ENCODE measurements around the gene ARL13B.
A peak's percentile ranks its signal among the peaks of the same experiment; 100 is the strongest.

ARL13B gene

DNA sequence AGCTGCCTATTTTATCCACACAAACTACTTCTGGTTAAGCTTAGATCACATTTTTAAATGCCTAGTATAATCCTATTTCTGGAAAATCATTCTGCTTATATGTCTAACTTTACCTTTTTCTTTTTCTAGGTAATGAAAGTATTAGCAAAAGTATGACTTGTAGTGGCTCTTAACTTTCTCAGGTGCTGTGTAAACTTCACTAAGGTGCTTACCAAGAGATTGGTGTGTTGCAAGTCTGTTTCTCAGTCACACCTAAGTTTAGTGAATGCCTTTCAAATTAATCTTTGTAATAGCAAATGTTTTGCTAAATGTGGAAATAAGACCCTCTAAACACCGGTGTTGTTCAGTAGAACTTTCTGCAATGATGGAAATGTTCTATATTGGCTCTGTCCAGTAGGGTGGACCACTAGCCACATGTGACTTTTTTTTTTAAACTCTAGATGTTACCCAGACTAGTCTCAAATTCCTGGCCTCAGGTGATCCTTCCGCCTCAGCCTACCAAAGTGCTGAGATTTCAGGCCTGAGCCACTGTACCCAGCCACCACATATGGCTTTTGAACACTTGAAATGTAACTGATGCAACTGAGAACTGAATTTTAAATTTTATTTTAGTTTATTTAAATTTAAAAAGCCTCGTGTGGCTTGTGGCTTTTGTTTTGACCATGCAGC lies 22.0 kb downstream of the ARL13B start:
- no peak overlapping the region for H3K4me2 ChIP-seq (ENCODE audit: low read length)
- no peak overlapping the region for H3K4me3 ChIP-seq (ENCODE audit: low read length)

GRCh38 chr3:94004301-94004910 lies 24.5 kb downstream of the ARL13B start:
- Histone ChIP-seq H3K9me3 (replicated peaks; ENCODE audit: low read length) (no peaks in the 10 kb centered on the region), H3K36me3 (ENCODE audit: insufficient read depth, low read length) (no peaks in the 10 kb centered on the region), H3K4me3 (ENCODE audit: low read length) (peak overlapping the region; percentile 61), H3K4me2 (ENCODE audit: low read length) (peak overlapping the region; percentile 79), H3K4me1 (ENCODE audit: control insufficient read depth, insufficient read depth, low read length) (no peaks in the 10 kb centered on the region), H3K27me3 (ENCODE audit: control insufficient read depth, insufficient read depth, low read length) (no peaks in the 10 kb centered on the region), H3K9ac (ENCODE audit: low read depth, low read length) (peak overlapping the region; percentile 75)

More for the DNA sequence above, 22.0 kb downstream of the ARL13B start:
- Histone ChIP-seq H3K4me1 (ENCODE audit: control insufficient read depth, insufficient read depth, low read length) (no peaks in the 10 kb centered on the region), H3K9ac (ENCODE audit: low read depth, low read length) (no peak overlapping the region), H3K36me3 (ENCODE audit: insufficient read depth, low read length) (no peaks in the 10 kb centered on the region), H3K27me3 (ENCODE audit: control insufficient read depth, insufficient read depth, low read length) (no peaks in the 10 kb centered on the region), H3K9me3 (replicated peaks; ENCODE audit: low read length) (no peaks in the 10 kb centered on the region)

- H3K4me1 ChIP-seq (ENCODE audit: control insufficient read depth, insufficient read depth, low read length), result no peaks in the 10 kb centered on the region
- H3K9me3 ChIP-seq (replicated peaks; ENCODE audit: low read length), result no peaks in the 10 kb centered on the region
- H3K9ac ChIP-seq (ENCODE audit: low read depth, low read length), result no peak overlapping the region
- H3K36me3 ChIP-seq (ENCODE audit: insufficient read depth, low read length), result no peaks in the 10 kb centered on the region
- H3K27me3 ChIP-seq (ENCODE audit: control insufficient read depth, insufficient read depth, low read length), result no peaks in the 10 kb centered on the region
- H3K4me2 ChIP-seq (ENCODE audit: low read length), result no peak overlapping the region
- no peak overlapping the region for H3K4me3 ChIP-seq (ENCODE audit: low read length)
These were observed 28.3 kb downstream of the ARL13B start for GRCh38 chr3:94008253-94008652.

GRCh38 chr3:94009608-94010007 lies 29.7 kb downstream of the ARL13B start:
- Histone ChIP-seq H3K4me2 (ENCODE audit: low read length) (no peak overlapping the region), H3K9me3 (replicated peaks; ENCODE audit: low read length) (no peaks in the 10 kb centered on the region), H3K27me3 (ENCODE audit: control insufficient read depth, insufficient read depth, low read length) (no peaks in the 10 kb centered on the region), H3K4me1 (ENCODE audit: control insufficient read depth, insufficient read depth, low read length) (no peaks in the 10 kb centered on the region), H3K36me3 (ENCODE audit: insufficient read depth, low read length) (no peaks in the 10 kb centered on the region), H3K9ac (ENCODE audit: low read depth, low read length) (no peak overlapping the region), H3K4me3 (ENCODE audit: low read length) (no peak overlapping the region)

DNA sequence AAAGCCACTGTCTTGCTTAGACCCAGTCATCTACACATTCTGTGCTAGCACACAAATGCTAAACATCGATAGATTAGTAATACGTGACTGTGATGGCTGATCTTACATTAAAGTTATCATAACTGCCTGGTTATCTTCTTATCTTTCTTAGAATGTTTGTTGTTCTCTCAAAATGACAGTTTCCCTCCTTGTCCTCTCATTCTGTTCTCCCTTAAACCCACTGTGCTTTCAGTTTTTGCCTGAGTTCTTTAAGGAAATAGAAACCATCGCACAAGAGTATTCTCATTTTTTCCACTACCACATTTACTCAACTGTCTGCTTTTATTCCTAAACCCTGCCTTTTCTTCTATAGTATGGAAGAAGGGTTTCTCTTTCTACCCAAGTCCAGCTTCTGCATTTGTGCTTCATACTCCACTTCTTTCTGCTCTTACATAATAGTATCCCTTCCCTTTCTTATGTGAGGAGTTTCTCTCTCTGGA lies 31.3 kb downstream of the ARL13B start:
- Histone ChIP-seq H3K36me3 (ENCODE audit: insufficient read depth, low read length) (no peaks in the 10 kb centered on the region), H3K9me3 (replicated peaks; ENCODE audit: low read length) (no peaks in the 10 kb centered on the region), H3K4me3 (ENCODE audit: low read length) (no peak overlapping the region), H3K27me3 (ENCODE audit: control insufficient read depth, insufficient read depth, low read length) (no peaks in the 10 kb centered on the region), H3K4me1 (ENCODE audit: control insufficient read depth, insufficient read depth, low read length) (no peaks in the 10 kb centered on the region), H3K9ac (ENCODE audit: low read depth, low read length) (no peak overlapping the region), H3K4me2 (ENCODE audit: low read length) (no peak overlapping the region)

- no peaks in the 10 kb centered on the region for H3K36me3 ChIP-seq (ENCODE audit: insufficient read depth, low read length)
- H3K4me3 ChIP-seq (ENCODE audit: low read length), result no peak overlapping the region
- H3K27me3 ChIP-seq (ENCODE audit: control insufficient read depth, insufficient read depth, low read length), result no peaks in the 10 kb centered on the region
- no peak overlapping the region for H3K9ac ChIP-seq (ENCODE audit: low read depth, low read length)
- no peak overlapping the region for H3K4me2 ChIP-seq (ENCODE audit: low read length)
- H3K4me1 ChIP-seq (ENCODE audit: control insufficient read depth, insufficient read depth, low read length), result no peaks in the 10 kb centered on the region
- H3K9me3 ChIP-seq (replicated peaks; ENCODE audit: low read length), result no peaks in the 10 kb centered on the region
These were observed 32.2 kb downstream of the ARL13B start for GRCh38 chr3:94012185-94012584.

DNA sequence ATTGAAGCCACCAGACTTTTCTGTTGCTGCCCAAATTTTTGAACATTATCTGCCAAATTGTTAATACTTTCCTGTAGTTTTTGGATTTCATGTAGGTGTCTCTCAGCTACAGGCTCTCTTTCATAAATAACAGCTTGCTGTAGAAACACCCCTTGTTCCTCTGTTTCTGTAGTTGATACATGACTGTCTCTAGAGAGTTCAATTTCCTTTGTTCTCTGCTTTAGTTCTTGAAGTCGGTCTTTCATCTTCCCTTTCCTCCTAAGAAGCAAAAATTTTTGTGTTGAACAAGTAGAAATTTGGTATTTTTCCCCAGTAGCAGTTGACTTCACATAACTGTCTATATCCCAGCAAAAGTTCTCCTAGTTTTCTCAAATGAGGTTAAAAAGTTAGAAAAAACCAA lies 35.1 kb downstream of the ARL13B start:
- H3K4me2 ChIP-seq (ENCODE audit: low read length), result no peak overlapping the region
- H3K9ac ChIP-seq (ENCODE audit: low read depth, low read length), result no peak overlapping the region
- no peaks in the 10 kb centered on the region for H3K9me3 ChIP-seq (replicated peaks; ENCODE audit: low read length)
- H3K4me3 ChIP-seq (ENCODE audit: low read length), result no peak overlapping the region
- no peaks in the 10 kb centered on the region for H3K36me3 ChIP-seq (ENCODE audit: insufficient read depth, low read length)
- H3K27me3 ChIP-seq (ENCODE audit: control insufficient read depth, insufficient read depth, low read length), result no peaks in the 10 kb centered on the region
- no peaks in the 10 kb centered on the region for H3K4me1 ChIP-seq (ENCODE audit: control insufficient read depth, insufficient read depth, low read length)

- Histone ChIP-seq H3K4me3 (ENCODE audit: low read length) (no peak overlapping the region), H3K27me3 (ENCODE audit: control insufficient read depth, insufficient read depth, low read length) (no peaks in the 10 kb centered on the region), H3K9me3 (replicated peaks; ENCODE audit: low read length) (no peaks in the 10 kb centered on the region), H3K4me1 (ENCODE audit: control insufficient read depth, insufficient read depth, low read length) (peaks cover 4% of the 10 kb centered on the region), H3K9ac (ENCODE audit: low read depth, low read length) (no peak overlapping the region), H3K4me2 (ENCODE audit: low read length) (no peak overlapping the region), H3K36me3 (ENCODE audit: insufficient read depth, low read length) (no peaks in the 10 kb centered on the region)
These were observed 39.7 kb downstream of the ARL13B start for GRCh38 chr3:94019659-94020058.

DNA sequence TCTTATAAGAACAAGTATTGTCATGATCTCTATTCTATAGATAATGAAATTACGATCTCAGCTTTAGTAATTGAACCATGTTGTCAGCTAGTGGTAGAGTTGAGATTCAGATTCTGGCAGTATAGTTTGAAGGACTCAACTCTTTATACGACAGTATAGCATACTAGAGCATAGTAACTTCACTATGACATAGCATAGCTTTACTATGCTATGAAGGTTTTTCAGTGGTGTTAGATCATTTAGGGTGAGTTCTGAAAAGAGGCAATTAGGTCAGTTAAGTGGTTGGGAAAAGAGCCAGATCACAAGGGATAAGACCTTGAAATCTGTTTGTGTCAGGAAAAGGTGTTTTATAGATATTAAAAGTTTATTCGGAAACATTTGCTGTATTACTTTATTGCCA lies 40.3 kb downstream of the ARL13B start:
- no peak overlapping the region for H3K9ac ChIP-seq (ENCODE audit: low read depth, low read length)
- peaks cover 4% of the 10 kb centered on the region for H3K4me1 ChIP-seq (ENCODE audit: control insufficient read depth, insufficient read depth, low read length)
- no peaks in the 10 kb centered on the region for H3K27me3 ChIP-seq (ENCODE audit: control insufficient read depth, insufficient read depth, low read length)
- no peaks in the 10 kb centered on the region for H3K9me3 ChIP-seq (replicated peaks; ENCODE audit: low read length)
- H3K4me3 ChIP-seq (ENCODE audit: low read length), result no peak overlapping the region
- H3K4me2 ChIP-seq (ENCODE audit: low read length), result no peak overlapping the region
- H3K36me3 ChIP-seq (ENCODE audit: insufficient read depth, low read length), result no peaks in the 10 kb centered on the region

DNA sequence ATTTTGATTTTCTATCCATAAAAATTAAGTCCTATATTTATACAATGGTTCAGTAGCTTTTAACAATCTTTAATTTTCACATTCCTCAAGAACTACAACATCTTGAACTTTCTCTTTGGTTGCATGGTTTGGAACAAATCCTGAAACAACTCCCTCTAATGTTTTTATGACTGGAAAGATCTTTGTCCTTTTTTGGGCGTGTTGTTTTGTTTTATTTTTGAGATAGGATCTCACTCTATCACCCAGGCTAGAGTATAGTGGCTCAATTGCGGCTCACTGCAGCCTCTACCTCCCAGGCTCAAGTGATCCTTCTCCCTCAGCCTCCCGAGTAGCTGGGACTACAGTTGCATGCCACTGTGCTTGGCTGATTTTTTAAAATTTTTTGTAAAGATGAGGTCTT lies 44.4 kb downstream of the ARL13B start:
- Histone ChIP-seq H3K36me3 (ENCODE audit: insufficient read depth, low read length) (no peaks in the 10 kb centered on the region), H3K4me3 (ENCODE audit: low read length) (no peak overlapping the region), H3K27me3 (ENCODE audit: control insufficient read depth, insufficient read depth, low read length) (no peaks in the 10 kb centered on the region), H3K4me1 (ENCODE audit: control insufficient read depth, insufficient read depth, low read length) (peaks cover 4% of the 10 kb centered on the region), H3K4me2 (ENCODE audit: low read length) (no peak overlapping the region), H3K9ac (ENCODE audit: low read depth, low read length) (no peak overlapping the region), H3K9me3 (replicated peaks; ENCODE audit: low read length) (no peaks in the 10 kb centered on the region)

GRCh38 chr3:94026623-94027022 lies 46.7 kb downstream of the ARL13B start:
- Histone ChIP-seq H3K4me3 (ENCODE audit: low read length) (no peak overlapping the region), H3K36me3 (ENCODE audit: insufficient read depth, low read length) (no peaks in the 10 kb centered on the region), H3K9ac (ENCODE audit: low read depth, low read length) (no peak overlapping the region), H3K4me2 (ENCODE audit: low read length) (no peak overlapping the region), H3K4me1 (ENCODE audit: control insufficient read depth, insufficient read depth, low read length) (peaks cover 4% of the 10 kb centered on the region), H3K9me3 (replicated peaks; ENCODE audit: low read length) (no peaks in the 10 kb centered on the region), H3K27me3 (ENCODE audit: control insufficient read depth, insufficient read depth, low read length) (no peaks in the 10 kb centered on the region)
